DND-41 (cell line): Measurements from ENCODE around the gene RAB7A.

Source experiments
- ATAC-seq: fragments of 200-7000 bp; cut with Tn5 transposase; 3 replicates; pipeline ENCODE4 v1.9.1; 2021; ENCODE audit warnings: low read depth; ENCODE audit not compliant: insufficient read depth
- DNase-seq: peaks from one replicate; pipeline ENCODE4 v3.0.0-alpha.2; 2020
- H2AFZ ChIP-seq: 2 replicates; pipeline ENCODE4 v1.6.0; 2012; ENCODE audit warnings: low read depth, low read length
- H3K27ac ChIP-seq: 2 replicates; pipeline ENCODE4 v1.5.1; 2012; ENCODE audit warnings: low read length, inconsistent platforms
- H3K27me3 ChIP-seq: fragments of 200-600 bp; sonication (generic); 2 replicates; pipeline ENCODE4 v1.6.0; 2012; ENCODE audit warnings: low read length, mild to moderate bottlenecking, inconsistent platforms; ENCODE audit not compliant: insufficient read depth, poor library complexity
- H3K36me3 ChIP-seq: 2 replicates; pipeline ENCODE4 v1.5.1; 2012; ENCODE audit warnings: low read length, inconsistent platforms; ENCODE audit not compliant: insufficient read depth
- H3K4me1 ChIP-seq: 2 replicates; pipeline ENCODE4 v1.5.1; 2012; ENCODE audit warnings: mild to moderate bottlenecking, low read length; ENCODE audit not compliant: insufficient read depth
- H3K4me2 ChIP-seq: 2 replicates; pipeline ENCODE4 v1.6.0; 2012; ENCODE audit warnings: mild to moderate bottlenecking, moderate library complexity, low read length, inconsistent platforms; ENCODE audit not compliant: insufficient read depth
- H3K4me3 ChIP-seq, 2 experiments: fragments of 200-600 bp in 1 of 2; shearing (Covaris generic) in 1 of 2; 2 replicates each; pipeline ENCODE4 v1.5.1; 2012 to 2016; ENCODE audit warnings: inconsistent platforms in 2 of 2, low read length in 2 of 2, mild to moderate bottlenecking in 2 of 2, low read depth in 1 of 2, moderate library complexity in 1 of 2
- H3K79me2 ChIP-seq: 2 replicates; pipeline ENCODE4 v1.6.0; 2012; ENCODE audit warnings: low read length, inconsistent platforms; ENCODE audit not compliant: insufficient read depth
- H3K9ac ChIP-seq: 2 replicates; pipeline ENCODE4 v1.6.0; 2012; ENCODE audit warnings: low read depth, mild to moderate bottlenecking, inconsistent platforms, low read length, moderate library complexity
- H3K9me3 ChIP-seq: 2 replicates; pipeline ENCODE4 v1.5.1; 2012; ENCODE audit warnings: low read length, moderate library complexity, mild to moderate bottlenecking, inconsistent platforms; ENCODE audit not compliant: insufficient read depth, severe bottlenecking
- H4K20me1 ChIP-seq: 2 replicates; pipeline ENCODE4 v1.6.0; 2012; ENCODE audit warnings: low read length; ENCODE audit not compliant: insufficient read depth
- EZH2 ChIP-seq: IDR thresholded peaks from 3 replicates; pipeline ENCODE4 v1.6.1; 2012; ENCODE audit warnings: borderline replicate concordance, low read depth, mild to moderate bottlenecking, moderate library complexity, low read length, inconsistent platforms; ENCODE audit not compliant: severe bottlenecking
- TF ChIP-seq, protein P1 (sequence below): IDR thresholded peaks from 2 replicates; pipeline ENCODE4 v1.5.1; 2012; ENCODE audit warnings: borderline replicate concordance, low read length, moderate library complexity, mild to moderate bottlenecking; ENCODE audit not compliant: poor library complexity, severe bottlenecking; ENCODE audit errors: extremely low read depth

Gene RAB7A

GRCh38 chr3:128709038-128709437 lies 16.9 kb upstream of the RAB7A start:
- Histone ChIP-seq H3K9me3 (no peaks in the 10 kb centered on the region), H3K9ac (no peak overlapping the region), H3K4me1 (no peaks in the 10 kb centered on the region), H3K27ac (no peak overlapping the region), H2AFZ (no peak overlapping the region), H3K79me2 (no peaks in the 10 kb centered on the region), H3K36me3 (no peaks in the 10 kb centered on the region), H3K27me3 (no peaks in the 10 kb centered on the region), H3K4me3 (no peak overlapping the region), H3K4me2 (no peak overlapping the region), H4K20me1 (no peaks in the 10 kb centered on the region)
- no peak for ATAC-seq
- DNase-seq = no peak
- TF ChIP-seq, protein P1, sequence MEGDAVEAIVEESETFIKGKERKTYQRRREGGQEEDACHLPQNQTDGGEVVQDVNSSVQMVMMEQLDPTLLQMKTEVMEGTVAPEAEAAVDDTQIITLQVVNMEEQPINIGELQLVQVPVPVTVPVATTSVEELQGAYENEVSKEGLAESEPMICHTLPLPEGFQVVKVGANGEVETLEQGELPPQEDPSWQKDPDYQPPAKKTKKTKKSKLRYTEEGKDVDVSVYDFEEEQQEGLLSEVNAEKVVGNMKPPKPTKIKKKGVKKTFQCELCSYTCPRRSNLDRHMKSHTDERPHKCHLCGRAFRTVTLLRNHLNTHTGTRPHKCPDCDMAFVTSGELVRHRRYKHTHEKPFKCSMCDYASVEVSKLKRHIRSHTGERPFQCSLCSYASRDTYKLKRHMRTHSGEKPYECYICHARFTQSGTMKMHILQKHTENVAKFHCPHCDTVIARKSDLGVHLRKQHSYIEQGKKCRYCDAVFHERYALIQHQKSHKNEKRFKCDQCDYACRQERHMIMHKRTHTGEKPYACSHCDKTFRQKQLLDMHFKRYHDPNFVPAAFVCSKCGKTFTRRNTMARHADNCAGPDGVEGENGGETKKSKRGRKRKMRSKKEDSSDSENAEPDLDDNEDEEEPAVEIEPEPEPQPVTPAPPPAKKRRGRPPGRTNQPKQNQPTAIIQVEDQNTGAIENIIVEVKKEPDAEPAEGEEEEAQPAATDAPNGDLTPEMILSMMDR = no peak
- no peak for TF ChIP-seq EZH2

DNA sequence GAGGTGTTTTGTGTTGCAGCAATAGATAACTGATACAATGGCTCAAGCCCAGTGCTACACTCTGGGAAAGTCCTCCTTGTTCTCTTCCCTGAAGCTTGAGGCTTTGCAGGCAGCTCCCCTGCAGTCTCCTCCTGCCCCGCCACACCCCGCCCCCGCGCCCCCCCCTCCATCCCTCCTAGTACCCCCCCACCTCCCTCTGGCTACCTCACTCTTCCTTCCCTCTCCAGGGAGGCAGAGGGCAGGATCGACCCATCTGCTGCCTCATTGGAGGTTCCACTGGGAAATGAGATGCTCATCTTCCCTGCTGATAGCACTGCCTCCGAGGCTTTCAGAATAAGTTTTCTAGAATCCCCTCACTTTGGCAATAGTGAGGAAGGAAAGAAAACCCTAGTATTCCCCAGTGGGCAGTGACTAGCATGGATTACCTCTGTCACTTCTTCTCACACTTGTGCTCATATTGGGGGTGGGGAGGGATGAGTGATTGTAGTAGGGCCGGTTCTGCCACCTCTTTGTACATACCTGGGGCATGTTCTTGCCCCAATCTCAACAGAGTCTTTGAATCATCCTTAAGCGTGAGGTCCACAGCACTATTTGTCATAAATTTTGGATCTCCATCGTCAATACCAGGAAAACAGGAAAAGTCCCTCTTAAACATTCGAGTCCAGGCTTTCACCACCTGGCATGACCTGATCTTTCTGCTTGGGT lies 16.3 kb upstream of the RAB7A start:
- no peak overlapping the region for H3K9ac ChIP-seq
- no peaks in the 10 kb centered on the region for H3K4me1 ChIP-seq
- H3K9me3 ChIP-seq = no peaks in the 10 kb centered on the region
- DNase-seq = no peak
- H3K27ac ChIP-seq = no peak overlapping the region
- H3K4me3 ChIP-seq = no peak overlapping the region
- H4K20me1 ChIP-seq = no peaks in the 10 kb centered on the region
- H3K36me3 ChIP-seq = no peaks in the 10 kb centered on the region
- H3K79me2 ChIP-seq = no peaks in the 10 kb centered on the region
- ATAC-seq = no peak
- no peak overlapping the region for H2AFZ ChIP-seq
- H3K27me3 ChIP-seq = no peaks in the 10 kb centered on the region
- TF ChIP-seq, protein P1 = no peak
- no peak for TF ChIP-seq EZH2
- no peak overlapping the region for H3K4me2 ChIP-seq

DNA sequence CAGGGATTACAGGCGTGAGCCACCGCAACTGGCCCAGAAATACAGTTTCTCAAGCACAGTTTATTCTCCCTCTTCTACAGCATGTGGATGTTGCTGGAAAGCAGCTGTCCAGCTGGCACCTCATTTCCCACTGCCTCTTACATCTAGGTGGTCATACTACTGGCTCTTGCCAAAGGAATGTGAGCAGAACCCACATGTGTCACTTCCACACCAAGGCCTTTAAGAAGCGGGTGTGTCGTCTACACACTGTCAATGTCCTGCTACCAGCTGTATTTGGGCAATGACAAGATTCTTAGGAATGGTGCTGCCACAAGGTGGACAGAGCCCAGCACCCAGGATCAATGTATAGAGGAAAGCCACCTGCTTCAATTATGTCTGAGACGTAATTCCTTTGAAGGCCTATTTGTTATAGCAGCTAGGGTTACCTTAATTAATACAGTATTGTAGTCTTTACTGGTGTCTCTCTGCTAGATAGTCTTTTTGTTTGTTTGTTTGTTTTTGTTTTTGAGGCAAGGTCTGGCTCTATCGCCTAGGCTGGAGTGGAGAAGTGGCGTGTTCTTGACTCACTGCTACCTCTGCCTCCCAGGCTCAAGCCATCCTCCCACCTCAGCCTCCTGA lies 15.1 kb upstream of the RAB7A start:
- ATAC-seq (no peak), DNase-seq (no peak)
- H4K20me1 ChIP-seq = no peaks in the 10 kb centered on the region
- no peak overlapping the region for H2AFZ ChIP-seq
- H3K4me2 ChIP-seq = no peak overlapping the region
- H3K27ac ChIP-seq = no peak overlapping the region
- no peaks in the 10 kb centered on the region for H3K27me3 ChIP-seq
- H3K9ac ChIP-seq = no peak overlapping the region
- no peaks in the 10 kb centered on the region for H3K9me3 ChIP-seq
- no peaks in the 10 kb centered on the region for H3K4me1 ChIP-seq
- H3K4me3 ChIP-seq = no peak overlapping the region
- H3K36me3 ChIP-seq = no peaks in the 10 kb centered on the region
- TF ChIP-seq, protein P1 = no peak
- no peak for TF ChIP-seq EZH2
- no peaks in the 10 kb centered on the region for H3K79me2 ChIP-seq
